GM13977 (cell line): Measurements from ENCODE around the gene KLHL26.

Source experiments
- DNase-seq: peaks from one replicate; pipeline ENCODE4 v3.0.0; 2012; ENCODE audit warnings: low spot score
- CTCF ChIP-seq: IDR thresholded peaks from 2 replicates; pipeline ENCODE4 v1.5.1; 2012; ENCODE audit warnings: mild to moderate bottlenecking, control low read depth; ENCODE audit not compliant: insufficient read depth; ENCODE audit errors: extremely low read depth, missing control alignments
- in situ Hi-C: fragments of 300-500 bp; cut with MboI; formaldehyde crosslinking; loops from one replicate; pipeline ENCODE4 v1.12.0; 2022; ENCODE audit warnings: low sequenced_read_pairs, low pct_unique_long_range_greater_than_20kb, mixed read lengths, inconsistent platforms; ENCODE audit not compliant: unreplicated experiment

Gene KLHL26

DNA sequence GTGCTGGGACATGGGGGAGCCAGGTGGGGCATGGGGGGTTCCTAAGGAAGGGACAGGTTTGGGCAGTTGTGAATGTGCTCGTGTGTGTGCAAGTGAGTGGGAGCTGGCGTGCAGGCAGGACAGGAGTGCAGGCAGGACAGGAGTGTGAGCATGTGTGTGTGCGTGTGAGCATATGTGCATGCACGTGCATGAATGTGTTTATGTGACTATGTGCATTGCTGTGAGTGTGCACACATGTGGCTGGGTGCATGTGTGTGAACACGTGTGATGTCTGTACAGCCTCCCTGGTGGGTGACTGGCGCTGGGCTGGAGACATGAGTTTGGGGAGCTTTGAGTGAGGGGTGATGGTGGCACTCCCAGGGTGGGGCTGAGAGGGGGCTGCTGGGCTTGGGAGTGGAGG is 80.0 kb downstream of the KLHL26 start:
- DNase-seq = no peak
- in situ Hi-C loops = no loop called here
- TF ChIP-seq CTCF = no peak

DNA sequence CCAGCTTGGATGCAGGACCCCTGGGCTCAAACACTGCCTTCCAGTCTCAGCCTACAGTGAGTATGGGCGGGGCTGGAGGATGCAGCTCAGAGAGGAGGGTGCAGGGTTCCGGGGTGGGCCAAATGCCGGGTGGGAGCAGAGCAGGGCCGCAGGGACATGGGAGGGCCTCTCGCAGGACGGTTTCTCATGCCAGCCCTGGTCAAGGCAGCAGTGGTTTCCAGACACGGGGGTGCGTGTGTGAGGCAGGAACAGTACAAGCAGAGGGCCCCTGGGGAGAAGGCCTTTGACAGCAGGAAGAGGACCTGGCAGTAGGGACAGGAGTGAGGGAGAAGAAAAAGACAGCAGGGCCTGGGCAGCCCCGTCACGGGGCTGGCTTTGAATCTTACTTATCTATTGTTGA is 80.8 kb downstream of the KLHL26 start:
- in situ Hi-C loops = no loop called here
- DNase-seq = no peak
- no peak for TF ChIP-seq CTCF

DNA sequence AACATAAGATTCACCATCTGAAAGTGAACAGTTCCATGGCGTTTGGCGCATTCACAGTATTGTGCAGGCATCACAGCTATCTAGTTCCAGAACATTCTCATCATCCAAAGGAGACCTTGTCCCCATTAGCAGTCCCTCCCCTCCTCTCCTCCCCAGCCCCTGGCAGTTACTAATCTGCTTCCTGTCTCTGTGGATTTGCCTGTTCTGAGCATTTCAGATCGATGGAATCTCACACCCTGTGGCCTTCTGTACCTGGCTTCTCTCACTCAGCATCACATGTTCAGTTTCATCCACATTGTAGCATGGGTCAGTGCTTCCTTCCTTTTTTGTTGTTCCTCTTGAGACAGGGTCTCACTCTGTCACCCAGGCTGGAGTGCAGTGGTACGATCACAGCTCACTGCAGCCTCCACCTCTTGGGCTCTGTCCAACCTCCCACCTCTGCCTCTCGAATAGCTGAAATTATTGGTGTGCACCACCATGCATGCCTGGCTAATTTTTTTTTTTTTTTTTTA is 81.2 kb downstream of the KLHL26 start:
- no peak for TF ChIP-seq CTCF
- no peak for DNase-seq
- in situ Hi-C loops = no loop called here

GRCh38 chr19:18718846-18719458 is 82.1 kb downstream of the KLHL26 start:
- in situ Hi-C loops = no loop called here
- DNase-seq = no peak
- TF ChIP-seq CTCF = no peak

GRCh38 chr19:18719541-18719940 is 82.7 kb downstream of the KLHL26 start:
- in situ Hi-C loops = no loop called here
- DNase-seq = no peak
- no peak for TF ChIP-seq CTCF
